DMS53 treated with DMSO at 0.1 percent for 48 hours (cell line): ENCODE measurements around the gene TRIM29.

Experiments used
- DNase-seq: peaks from one replicate; lab custom pipeline; 2025; ENCODE audit not compliant: unreplicated experiment; lab: John Stamatoyannopoulos, UW

The TRIM29 gene

DNA sequence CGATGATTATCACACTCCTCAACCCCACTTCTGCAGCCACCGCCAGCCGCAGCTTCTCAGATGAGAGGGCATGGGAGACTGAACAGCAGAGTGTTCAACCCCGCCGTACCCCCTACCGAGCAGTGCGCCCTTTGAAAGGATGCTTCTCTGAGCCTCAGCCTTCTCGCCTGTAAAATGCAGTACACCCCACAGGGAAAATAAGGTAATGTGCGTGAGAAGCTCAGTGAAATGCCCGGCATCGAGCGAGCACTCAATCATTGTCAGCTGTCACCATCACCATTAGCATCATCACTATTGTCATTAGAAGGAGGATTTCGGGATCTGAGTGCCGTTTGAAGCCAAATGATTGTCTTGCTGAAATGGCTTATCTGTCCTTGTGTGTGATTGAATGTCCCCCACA is 13.6 kb downstream of the TRIM29 start:
- DNase-seq = no peak

DNA sequence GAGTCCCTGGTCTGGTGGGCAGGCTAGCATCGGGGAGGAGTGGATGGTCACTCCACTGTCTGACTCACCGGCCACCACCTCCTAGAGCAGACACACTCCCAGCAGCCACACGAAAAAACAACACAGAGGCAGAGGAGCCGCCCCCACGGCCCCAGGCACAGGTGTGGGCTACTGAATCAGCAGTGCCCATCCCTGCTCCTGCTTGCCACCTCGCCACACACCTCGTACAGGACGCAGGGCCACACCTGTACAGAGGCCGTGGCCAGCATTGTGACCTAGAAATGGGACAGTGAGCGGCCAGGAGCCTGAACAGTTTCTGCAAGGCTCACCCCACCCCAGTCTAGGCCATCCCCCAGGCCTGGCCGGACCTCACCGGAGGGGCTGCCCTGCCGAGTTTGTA is 14.0 kb downstream of the TRIM29 start:
- DNase-seq = no peak

DNA sequence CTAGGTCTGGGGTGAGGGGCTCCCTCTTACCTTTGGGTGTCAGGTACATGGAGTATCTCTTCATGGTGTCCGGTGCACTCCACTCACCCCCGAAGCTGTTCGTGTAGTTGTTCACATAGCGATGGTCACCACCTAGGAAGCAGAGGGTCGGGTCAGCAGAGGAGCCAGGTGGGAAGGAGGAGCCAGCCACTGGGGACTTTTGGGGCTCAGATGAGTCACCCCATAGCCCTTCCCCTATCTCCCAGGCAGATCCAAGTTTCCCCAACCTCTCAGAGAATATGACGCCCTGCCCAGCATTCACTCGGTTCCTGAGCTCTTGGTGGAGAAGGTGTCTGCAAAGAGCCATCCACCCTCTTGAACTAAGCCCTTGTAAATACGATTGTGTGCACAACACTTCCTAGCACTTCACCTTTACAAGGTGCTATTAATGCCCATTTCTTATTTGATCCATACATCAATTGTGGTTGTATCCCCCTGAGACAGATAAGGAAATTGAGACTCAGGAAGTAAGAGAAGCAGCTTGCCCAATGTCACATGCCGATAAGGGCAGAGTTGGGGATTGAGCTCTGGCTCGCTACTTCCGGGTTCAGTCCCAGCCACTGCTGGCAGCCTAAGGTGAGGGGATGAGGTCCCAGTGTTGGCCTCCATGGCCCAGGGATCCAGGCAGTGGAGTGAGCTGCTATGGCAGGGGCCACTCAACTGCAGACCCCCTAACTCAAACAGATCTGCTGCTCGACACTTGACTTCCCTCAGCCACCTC is 14.8 kb downstream of the TRIM29 start:
- DNase-seq = no peak

- DNase-seq = no peak
Measured at GRCh38 chr11:120121914-120122473, 15.9 kb downstream of the TRIM29 start.

DNA sequence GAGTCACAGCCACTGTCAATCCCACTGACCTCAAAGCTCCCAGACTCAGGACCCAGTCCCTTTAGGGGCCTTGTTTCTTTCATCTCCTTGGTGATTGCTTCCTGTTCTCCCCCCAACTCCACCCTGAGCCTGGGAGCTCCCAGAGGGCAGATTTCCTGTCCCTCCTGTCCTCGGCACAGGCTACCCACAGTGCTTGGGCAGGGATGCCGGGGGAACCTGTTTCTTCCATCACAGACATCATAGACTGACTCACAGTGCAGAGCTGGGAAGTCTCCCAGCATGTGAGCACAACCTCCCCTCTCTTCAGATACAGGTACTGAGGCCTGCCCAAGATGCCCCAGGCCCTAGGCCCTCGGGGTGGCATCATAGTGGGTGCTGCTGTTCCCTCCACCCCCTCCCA is 16.6 kb downstream of the TRIM29 start:
- DNase-seq = no peak

- no peak for DNase-seq
Measured at GRCh38 chr11:120120805-120121335, 17.0 kb downstream of the TRIM29 start.

GRCh38 chr11:120119121-120119520 is 18.8 kb downstream of the TRIM29 start:
- DNase-seq = no peak

- DNase-seq = no peak
Measured at GRCh38 chr11:120117991-120118390, 19.9 kb downstream of the TRIM29 start.

- no peak for DNase-seq
Measured at GRCh38 chr11:120116966-120117365, 20.9 kb downstream of the TRIM29 start.

DNA sequence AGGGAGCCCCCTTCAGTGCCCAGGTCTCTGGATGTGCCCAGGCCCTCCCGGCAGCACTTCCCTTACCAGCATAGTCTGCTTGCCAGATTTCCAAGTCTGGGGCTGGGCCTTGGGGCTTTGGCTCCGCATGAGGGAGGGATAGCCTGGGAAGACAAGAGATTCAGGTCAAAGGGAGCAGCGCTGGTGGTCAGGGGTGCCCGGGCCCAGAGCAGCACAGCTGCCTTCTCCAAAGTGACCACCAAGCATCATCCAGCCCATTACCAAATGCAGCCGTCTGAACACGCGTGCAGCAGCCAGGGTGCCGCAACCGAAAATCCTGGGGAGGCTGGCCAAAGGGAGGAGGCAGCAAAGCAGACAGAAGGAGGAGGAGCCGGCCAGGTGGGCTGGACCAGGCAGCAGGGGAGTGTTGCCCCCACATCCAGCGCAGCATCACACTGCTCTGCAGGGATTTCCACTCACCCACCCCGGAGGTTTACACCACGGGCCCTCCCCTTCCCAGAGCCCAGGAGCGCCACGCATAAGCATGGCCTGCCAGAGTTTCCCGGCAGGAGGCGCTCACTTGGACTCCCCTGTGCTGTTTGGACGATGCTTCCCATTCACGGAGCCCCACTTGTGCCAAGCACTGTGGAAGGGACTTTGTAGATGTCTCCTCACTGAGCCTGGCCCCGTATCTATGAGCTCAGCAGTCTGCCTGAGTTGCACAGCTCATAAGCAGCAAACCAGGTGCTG is 22.5 kb downstream of the TRIM29 start:
- DNase-seq = no peak

- no peak for DNase-seq
Measured at GRCh38 chr11:120112174-120112796, 25.6 kb downstream of the TRIM29 start.

- DNase-seq = no peak
Measured at GRCh38 chr11:120109531-120109930, 28.4 kb downstream of the TRIM29 start.

DNA sequence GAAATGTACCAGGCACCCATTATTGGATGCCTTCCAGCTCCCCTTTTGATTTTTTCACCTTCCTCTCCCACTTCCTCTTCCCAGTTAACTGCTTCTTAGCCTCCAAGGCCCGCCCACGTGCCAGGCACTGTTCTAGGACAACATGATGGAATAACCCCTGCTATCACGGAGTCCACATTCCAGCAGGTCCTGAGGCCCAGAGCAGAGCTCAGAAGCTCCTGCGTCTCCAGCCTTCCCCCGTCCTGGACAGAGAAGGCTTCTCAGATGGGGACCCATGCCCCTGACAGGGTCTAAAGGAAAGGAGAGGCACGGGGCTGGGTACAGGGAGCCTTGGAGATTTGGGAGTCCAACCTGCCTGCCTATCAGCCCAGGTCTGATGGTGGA is 29.1 kb downstream of the TRIM29 start:
- DNase-seq = no peak

- peak; percentile 56 for DNase-seq
Measured at GRCh38 chr11:120108154-120108784, 29.6 kb downstream of the TRIM29 start.

GRCh38 chr11:120107692-120108091 is 30.2 kb downstream of the TRIM29 start:
- no peak for DNase-seq

GRCh38 chr11:120106354-120107150 is 31.4 kb downstream of the TRIM29 start:
- DNase-seq = no peak

GRCh38 chr11:120105576-120105975 is 32.3 kb downstream of the TRIM29 start:
- DNase-seq = no peak

DNA sequence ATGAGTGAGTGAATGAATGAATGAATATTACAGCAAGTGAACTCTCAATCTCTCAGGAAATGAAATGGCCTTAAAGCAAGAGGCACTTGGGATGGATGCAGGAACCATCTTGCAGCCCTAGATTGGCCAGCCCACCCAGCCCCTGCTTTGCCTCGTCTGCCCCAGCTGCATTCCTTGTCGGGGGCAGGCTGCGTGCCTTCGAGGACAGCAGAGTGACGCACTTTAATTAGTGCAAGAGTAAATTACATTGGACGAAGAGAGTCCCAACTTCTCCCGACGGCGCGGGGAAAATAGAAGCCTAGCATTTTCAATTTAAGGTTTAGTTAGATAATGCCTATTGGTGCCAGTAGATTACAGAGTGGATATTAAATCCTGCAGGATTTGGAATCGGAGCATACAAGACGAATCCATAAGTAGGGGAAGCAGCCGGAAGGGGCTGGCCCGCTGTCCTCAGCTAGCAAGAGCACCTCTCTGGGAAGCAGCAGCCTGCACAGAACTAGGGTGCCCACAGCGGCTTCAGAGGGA is 33.8 kb downstream of the TRIM29 start:
- DNase-seq = no peak

DNA sequence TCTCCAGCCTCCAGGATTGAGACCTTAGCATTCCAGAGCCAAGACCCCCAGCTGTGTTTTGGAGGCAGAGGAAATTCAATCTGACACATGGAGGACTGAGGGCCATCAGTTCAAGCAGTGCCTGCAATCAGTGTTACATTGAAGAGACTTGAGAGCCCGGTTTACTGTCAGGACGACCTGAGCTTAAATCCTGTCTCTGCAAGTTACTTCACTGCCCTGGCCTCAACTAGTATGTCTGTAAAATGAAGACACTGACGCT is 35.1 kb downstream of the TRIM29 start:
- no peak for DNase-seq
